Measurements from ENCODE around the gene RAB7A.
"Not testable (repeated sequence)": the region's sequence is repeated elsewhere in the genome, so short reads cannot be mapped to it uniquely, and the experiment has no call there.

DNA sequence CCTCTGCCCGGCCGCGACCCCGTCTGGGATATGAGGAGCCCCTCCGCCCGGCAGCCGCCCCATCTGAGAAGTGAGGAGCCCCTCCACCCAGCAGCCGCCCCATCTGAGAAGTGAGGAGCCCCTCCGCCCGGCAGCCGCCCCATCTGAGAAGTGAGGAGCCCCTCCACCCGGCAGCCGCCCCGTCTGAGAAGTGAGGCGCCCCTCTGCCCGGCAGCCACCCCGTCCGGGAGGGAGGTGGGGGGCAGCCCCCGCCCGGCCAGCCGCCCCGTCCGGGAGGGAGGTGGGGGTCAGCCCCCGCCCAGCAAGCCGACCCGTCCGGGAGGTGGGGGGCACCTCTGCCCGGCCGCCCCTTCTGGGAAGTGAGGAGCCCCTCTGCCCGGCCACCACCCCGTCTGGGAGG, 47.2 kb downstream of the RAB7A start:
- TF ChIP-seq, protein P1, sequence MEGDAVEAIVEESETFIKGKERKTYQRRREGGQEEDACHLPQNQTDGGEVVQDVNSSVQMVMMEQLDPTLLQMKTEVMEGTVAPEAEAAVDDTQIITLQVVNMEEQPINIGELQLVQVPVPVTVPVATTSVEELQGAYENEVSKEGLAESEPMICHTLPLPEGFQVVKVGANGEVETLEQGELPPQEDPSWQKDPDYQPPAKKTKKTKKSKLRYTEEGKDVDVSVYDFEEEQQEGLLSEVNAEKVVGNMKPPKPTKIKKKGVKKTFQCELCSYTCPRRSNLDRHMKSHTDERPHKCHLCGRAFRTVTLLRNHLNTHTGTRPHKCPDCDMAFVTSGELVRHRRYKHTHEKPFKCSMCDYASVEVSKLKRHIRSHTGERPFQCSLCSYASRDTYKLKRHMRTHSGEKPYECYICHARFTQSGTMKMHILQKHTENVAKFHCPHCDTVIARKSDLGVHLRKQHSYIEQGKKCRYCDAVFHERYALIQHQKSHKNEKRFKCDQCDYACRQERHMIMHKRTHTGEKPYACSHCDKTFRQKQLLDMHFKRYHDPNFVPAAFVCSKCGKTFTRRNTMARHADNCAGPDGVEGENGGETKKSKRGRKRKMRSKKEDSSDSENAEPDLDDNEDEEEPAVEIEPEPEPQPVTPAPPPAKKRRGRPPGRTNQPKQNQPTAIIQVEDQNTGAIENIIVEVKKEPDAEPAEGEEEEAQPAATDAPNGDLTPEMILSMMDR (conservative IDR thresholded peaks at IDR 0.05; ENCODE audit: low read depth in 2 of 2) = not testable (repeated sequence)
- TF ChIP-seq POLR2AphosphoS5 (IDR thresholded peaks at IDR 0.05; ENCODE audit: low read depth); ZNF331 (CRISPR knock-in tag; IDR thresholded peaks at IDR 0.05; ENCODE audit: low read depth); EZH2 (IDR thresholded peaks at IDR 0.05; ENCODE audit: low read depth, unreplicated experiment); JUNB (IDR thresholded peaks at IDR 0.05; ENCODE audit: unreplicated experiment); EZH2phosphoT487 (IDR thresholded peaks at IDR 0.05; ENCODE audit: unreplicated experiment); NANOG (IDR thresholded peaks at IDR 0.05; ENCODE audit: borderline replicate concordance); CREB1 (CRISPR knock-in tag; IDR thresholded peaks at IDR 0.05; ENCODE audit: low read depth); STAT1 (IDR thresholded peaks at IDR 0.05; ENCODE audit: unreplicated experiment); ZNF114 (CRISPR knock-in tag; IDR thresholded peaks at IDR 0.05): not testable (repeated sequence)
- TF ChIP-seq, protein P2, sequence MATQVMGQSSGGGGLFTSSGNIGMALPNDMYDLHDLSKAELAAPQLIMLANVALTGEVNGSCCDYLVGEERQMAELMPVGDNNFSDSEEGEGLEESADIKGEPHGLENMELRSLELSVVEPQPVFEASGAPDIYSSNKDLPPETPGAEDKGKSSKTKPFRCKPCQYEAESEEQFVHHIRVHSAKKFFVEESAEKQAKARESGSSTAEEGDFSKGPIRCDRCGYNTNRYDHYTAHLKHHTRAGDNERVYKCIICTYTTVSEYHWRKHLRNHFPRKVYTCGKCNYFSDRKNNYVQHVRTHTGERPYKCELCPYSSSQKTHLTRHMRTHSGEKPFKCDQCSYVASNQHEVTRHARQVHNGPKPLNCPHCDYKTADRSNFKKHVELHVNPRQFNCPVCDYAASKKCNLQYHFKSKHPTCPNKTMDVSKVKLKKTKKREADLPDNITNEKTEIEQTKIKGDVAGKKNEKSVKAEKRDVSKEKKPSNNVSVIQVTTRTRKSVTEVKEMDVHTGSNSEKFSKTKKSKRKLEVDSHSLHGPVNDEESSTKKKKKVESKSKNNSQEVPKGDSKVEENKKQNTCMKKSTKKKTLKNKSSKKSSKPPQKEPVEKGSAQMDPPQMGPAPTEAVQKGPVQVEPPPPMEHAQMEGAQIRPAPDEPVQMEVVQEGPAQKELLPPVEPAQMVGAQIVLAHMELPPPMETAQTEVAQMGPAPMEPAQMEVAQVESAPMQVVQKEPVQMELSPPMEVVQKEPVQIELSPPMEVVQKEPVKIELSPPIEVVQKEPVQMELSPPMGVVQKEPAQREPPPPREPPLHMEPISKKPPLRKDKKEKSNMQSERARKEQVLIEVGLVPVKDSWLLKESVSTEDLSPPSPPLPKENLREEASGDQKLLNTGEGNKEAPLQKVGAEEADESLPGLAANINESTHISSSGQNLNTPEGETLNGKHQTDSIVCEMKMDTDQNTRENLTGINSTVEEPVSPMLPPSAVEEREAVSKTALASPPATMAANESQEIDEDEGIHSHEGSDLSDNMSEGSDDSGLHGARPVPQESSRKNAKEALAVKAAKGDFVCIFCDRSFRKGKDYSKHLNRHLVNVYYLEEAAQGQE (IDR thresholded peaks at IDR 0.05; ENCODE audit: unreplicated experiment) = not testable (repeated sequence)
- TF ChIP-seq, protein P3, sequence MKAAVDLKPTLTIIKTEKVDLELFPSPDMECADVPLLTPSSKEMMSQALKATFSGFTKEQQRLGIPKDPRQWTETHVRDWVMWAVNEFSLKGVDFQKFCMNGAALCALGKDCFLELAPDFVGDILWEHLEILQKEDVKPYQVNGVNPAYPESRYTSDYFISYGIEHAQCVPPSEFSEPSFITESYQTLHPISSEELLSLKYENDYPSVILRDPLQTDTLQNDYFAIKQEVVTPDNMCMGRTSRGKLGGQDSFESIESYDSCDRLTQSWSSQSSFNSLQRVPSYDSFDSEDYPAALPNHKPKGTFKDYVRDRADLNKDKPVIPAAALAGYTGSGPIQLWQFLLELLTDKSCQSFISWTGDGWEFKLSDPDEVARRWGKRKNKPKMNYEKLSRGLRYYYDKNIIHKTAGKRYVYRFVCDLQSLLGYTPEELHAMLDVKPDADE (IDR thresholded peaks at IDR 0.05) = not testable (repeated sequence)
- TF ChIP-seq, protein P4, sequence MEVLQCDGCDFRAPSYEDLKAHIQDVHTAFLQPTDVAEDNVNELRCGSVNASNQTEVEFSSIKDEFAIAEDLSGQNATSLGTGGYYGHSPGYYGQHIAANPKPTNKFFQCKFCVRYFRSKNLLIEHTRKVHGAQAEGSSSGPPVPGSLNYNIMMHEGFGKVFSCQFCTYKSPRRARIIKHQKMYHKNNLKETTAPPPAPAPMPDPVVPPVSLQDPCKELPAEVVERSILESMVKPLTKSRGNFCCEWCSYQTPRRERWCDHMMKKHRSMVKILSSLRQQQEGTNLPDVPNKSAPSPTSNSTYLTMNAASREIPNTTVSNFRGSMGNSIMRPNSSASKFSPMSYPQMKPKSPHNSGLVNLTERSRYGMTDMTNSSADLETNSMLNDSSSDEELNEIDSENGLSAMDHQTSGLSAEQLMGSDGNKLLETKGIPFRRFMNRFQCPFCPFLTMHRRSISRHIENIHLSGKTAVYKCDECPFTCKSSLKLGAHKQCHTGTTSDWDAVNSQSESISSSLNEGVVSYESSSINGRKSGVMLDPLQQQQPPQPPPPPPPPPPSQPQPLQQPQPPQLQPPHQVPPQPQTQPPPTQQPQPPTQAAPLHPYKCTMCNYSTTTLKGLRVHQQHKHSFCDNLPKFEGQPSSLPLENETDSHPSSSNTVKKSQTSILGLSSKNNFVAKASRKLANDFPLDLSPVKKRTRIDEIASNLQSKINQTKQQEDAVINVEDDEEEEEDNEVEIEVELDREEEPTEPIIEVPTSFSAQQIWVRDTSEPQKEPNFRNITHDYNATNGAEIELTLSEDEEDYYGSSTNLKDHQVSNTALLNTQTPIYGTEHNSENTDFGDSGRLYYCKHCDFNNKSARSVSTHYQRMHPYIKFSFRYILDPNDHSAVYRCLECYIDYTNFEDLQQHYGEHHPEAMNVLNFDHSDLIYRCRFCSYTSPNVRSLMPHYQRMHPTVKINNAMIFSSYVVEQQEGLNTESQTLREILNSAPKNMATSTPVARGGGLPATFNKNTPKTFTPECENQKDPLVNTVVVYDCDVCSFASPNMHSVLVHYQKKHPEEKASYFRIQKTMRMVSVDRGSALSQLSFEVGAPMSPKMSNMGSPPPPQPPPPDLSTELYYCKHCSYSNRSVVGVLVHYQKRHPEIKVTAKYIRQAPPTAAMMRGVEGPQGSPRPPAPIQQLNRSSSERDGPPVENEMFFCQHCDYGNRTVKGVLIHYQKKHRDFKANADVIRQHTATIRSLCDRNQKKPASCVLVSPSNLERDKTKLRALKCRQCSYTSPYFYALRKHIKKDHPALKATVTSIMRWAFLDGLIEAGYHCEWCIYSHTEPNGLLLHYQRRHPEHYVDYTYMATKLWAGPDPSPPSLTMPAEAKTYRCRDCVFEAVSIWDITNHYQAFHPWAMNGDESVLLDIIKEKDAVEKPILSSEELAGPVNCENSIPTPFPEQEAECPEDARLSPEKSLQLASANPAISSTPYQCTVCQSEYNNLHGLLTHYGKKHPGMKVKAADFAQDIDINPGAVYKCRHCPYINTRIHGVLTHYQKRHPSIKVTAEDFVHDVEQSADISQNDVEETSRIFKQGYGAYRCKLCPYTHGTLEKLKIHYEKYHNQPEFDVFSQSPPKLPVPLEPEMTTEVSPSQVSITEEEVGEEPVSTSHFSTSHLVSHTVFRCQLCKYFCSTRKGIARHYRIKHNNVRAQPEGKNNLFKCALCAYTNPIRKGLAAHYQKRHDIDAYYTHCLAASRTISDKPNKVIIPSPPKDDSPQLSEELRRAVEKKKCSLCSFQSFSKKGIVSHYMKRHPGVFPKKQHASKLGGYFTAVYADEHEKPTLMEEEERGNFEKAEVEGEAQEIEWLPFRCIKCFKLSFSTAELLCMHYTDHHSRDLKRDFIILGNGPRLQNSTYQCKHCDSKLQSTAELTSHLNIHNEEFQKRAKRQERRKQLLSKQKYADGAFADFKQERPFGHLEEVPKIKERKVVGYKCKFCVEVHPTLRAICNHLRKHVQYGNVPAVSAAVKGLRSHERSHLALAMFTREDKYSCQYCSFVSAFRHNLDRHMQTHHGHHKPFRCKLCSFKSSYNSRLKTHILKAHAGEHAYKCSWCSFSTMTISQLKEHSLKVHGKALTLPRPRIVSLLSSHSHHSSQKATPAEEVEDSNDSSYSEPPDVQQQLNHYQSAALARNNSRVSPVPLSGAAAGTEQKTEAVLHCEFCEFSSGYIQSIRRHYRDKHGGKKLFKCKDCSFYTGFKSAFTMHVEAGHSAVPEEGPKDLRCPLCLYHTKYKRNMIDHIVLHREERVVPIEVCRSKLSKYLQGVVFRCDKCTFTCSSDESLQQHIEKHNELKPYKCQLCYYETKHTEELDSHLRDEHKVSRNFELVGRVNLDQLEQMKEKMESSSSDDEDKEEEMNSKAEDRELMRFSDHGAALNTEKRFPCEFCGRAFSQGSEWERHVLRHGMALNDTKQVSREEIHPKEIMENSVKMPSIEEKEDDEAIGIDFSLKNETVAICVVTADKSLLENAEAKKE (CRISPR knock-in tag; IDR thresholded peaks at IDR 0.05) = not testable (repeated sequence)
